GM23338 (cell line): Measurements from ENCODE around the gene CNOT4.

Source experiments
- CREB1 ChIP-seq: fragments of 250-450 bp; sonication (Bioruptor Pico); IDR thresholded peaks from 2 replicates; pipeline ENCODE4 v1.5.0; 2020; ENCODE audit warnings: low read depth, mild to moderate bottlenecking, moderate library complexity
- EZH2 ChIP-seq: fragments of 200-600 bp; sonication (generic); IDR thresholded peaks from one replicate; pipeline ENCODE4 v1.8.0; 2017; ENCODE audit warnings: antibody characterized with exemption, mild to moderate bottlenecking, low read depth; ENCODE audit not compliant: unreplicated experiment
- EZH2phosphoT487 ChIP-seq: fragments of 200-600 bp; sonication (generic); IDR thresholded peaks from one replicate; pipeline ENCODE4 v1.8.1; 2018; ENCODE audit warnings: antibody characterized with exemption; ENCODE audit not compliant: unreplicated experiment
- JUNB ChIP-seq: IDR thresholded peaks from one replicate; pipeline ENCODE4 v1.6.1; 2016; ENCODE audit warnings: antibody characterized with exemption; ENCODE audit not compliant: unreplicated experiment
- NANOG ChIP-seq: IDR thresholded peaks from 2 replicates; pipeline ENCODE4 v1.6.1; 2016; ENCODE audit warnings: antibody characterized with exemption, borderline replicate concordance
- POLR2AphosphoS5 ChIP-seq: IDR thresholded peaks from 2 replicates; pipeline ENCODE4 v1.6.1; 2016; ENCODE audit warnings: antibody characterized with exemption, low read depth
- TF ChIP-seq, protein P1 (sequence below), 2 experiments: fragments of 200-600 bp in 1 of 2; sonication (generic) in 1 of 2; conservative IDR thresholded peaks; 2 replicates each; pipeline versions ENCODE4 v1.5.1 to v1.6.1; 2016 to 2017; ENCODE audit warnings: antibody characterized with exemption in 2 of 2, low read depth in 2 of 2, mild to moderate bottlenecking in 2 of 2, moderate library complexity in 1 of 2
- TF ChIP-seq, protein P2 (sequence below): IDR thresholded peaks from one replicate; pipeline ENCODE4 v1.6.1; 2018; ENCODE audit warnings: antibody characterized with exemption; ENCODE audit not compliant: unreplicated experiment
- TF ChIP-seq, protein P3 (sequence below): IDR thresholded peaks from 2 replicates; pipeline ENCODE4 v1.6.1; 2016; ENCODE audit warnings: antibody characterized with exemption
- TF ChIP-seq, protein P4 (sequence below): fragments of 250-450 bp; sonication (Bioruptor Pico); IDR thresholded peaks from 2 replicates; pipeline ENCODE4 v1.5.0; 2020; ENCODE audit warnings: mild to moderate bottlenecking, moderate library complexity

DNA sequence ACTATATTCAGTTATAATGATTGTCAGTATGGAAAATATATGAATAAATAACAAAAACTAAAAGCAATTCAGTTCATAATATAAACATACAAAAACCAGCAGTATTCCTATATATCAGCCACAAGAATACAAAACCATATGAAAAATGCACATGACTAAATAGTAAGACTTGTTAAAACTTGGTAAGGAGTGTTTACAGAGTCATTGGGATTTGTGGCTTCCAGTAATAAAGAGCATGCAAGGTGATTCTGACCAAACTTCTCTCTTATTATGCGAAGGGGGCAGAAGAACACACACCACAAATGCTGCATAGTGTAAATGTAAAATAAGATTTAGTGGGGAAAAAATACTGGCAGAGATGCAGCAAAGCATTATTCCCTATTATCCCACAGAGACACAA, 8.8 kb upstream of the CNOT4 start:
- TF ChIP-seq, protein P1, sequence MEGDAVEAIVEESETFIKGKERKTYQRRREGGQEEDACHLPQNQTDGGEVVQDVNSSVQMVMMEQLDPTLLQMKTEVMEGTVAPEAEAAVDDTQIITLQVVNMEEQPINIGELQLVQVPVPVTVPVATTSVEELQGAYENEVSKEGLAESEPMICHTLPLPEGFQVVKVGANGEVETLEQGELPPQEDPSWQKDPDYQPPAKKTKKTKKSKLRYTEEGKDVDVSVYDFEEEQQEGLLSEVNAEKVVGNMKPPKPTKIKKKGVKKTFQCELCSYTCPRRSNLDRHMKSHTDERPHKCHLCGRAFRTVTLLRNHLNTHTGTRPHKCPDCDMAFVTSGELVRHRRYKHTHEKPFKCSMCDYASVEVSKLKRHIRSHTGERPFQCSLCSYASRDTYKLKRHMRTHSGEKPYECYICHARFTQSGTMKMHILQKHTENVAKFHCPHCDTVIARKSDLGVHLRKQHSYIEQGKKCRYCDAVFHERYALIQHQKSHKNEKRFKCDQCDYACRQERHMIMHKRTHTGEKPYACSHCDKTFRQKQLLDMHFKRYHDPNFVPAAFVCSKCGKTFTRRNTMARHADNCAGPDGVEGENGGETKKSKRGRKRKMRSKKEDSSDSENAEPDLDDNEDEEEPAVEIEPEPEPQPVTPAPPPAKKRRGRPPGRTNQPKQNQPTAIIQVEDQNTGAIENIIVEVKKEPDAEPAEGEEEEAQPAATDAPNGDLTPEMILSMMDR (conservative IDR thresholded peaks at IDR 0.05; ENCODE audit: low read depth in 2 of 2), result no peak
- TF ChIP-seq POLR2AphosphoS5 (no peak), EZH2 (no peak), EZH2phosphoT487 (no peak), JUNB (no peak), CREB1 (CRISPR knock-in tag) (no peak), NANOG (no peak)
- TF ChIP-seq, protein P2, sequence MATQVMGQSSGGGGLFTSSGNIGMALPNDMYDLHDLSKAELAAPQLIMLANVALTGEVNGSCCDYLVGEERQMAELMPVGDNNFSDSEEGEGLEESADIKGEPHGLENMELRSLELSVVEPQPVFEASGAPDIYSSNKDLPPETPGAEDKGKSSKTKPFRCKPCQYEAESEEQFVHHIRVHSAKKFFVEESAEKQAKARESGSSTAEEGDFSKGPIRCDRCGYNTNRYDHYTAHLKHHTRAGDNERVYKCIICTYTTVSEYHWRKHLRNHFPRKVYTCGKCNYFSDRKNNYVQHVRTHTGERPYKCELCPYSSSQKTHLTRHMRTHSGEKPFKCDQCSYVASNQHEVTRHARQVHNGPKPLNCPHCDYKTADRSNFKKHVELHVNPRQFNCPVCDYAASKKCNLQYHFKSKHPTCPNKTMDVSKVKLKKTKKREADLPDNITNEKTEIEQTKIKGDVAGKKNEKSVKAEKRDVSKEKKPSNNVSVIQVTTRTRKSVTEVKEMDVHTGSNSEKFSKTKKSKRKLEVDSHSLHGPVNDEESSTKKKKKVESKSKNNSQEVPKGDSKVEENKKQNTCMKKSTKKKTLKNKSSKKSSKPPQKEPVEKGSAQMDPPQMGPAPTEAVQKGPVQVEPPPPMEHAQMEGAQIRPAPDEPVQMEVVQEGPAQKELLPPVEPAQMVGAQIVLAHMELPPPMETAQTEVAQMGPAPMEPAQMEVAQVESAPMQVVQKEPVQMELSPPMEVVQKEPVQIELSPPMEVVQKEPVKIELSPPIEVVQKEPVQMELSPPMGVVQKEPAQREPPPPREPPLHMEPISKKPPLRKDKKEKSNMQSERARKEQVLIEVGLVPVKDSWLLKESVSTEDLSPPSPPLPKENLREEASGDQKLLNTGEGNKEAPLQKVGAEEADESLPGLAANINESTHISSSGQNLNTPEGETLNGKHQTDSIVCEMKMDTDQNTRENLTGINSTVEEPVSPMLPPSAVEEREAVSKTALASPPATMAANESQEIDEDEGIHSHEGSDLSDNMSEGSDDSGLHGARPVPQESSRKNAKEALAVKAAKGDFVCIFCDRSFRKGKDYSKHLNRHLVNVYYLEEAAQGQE, result no peak
- TF ChIP-seq, protein P3, sequence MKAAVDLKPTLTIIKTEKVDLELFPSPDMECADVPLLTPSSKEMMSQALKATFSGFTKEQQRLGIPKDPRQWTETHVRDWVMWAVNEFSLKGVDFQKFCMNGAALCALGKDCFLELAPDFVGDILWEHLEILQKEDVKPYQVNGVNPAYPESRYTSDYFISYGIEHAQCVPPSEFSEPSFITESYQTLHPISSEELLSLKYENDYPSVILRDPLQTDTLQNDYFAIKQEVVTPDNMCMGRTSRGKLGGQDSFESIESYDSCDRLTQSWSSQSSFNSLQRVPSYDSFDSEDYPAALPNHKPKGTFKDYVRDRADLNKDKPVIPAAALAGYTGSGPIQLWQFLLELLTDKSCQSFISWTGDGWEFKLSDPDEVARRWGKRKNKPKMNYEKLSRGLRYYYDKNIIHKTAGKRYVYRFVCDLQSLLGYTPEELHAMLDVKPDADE, result no peak
- TF ChIP-seq, protein P4, sequence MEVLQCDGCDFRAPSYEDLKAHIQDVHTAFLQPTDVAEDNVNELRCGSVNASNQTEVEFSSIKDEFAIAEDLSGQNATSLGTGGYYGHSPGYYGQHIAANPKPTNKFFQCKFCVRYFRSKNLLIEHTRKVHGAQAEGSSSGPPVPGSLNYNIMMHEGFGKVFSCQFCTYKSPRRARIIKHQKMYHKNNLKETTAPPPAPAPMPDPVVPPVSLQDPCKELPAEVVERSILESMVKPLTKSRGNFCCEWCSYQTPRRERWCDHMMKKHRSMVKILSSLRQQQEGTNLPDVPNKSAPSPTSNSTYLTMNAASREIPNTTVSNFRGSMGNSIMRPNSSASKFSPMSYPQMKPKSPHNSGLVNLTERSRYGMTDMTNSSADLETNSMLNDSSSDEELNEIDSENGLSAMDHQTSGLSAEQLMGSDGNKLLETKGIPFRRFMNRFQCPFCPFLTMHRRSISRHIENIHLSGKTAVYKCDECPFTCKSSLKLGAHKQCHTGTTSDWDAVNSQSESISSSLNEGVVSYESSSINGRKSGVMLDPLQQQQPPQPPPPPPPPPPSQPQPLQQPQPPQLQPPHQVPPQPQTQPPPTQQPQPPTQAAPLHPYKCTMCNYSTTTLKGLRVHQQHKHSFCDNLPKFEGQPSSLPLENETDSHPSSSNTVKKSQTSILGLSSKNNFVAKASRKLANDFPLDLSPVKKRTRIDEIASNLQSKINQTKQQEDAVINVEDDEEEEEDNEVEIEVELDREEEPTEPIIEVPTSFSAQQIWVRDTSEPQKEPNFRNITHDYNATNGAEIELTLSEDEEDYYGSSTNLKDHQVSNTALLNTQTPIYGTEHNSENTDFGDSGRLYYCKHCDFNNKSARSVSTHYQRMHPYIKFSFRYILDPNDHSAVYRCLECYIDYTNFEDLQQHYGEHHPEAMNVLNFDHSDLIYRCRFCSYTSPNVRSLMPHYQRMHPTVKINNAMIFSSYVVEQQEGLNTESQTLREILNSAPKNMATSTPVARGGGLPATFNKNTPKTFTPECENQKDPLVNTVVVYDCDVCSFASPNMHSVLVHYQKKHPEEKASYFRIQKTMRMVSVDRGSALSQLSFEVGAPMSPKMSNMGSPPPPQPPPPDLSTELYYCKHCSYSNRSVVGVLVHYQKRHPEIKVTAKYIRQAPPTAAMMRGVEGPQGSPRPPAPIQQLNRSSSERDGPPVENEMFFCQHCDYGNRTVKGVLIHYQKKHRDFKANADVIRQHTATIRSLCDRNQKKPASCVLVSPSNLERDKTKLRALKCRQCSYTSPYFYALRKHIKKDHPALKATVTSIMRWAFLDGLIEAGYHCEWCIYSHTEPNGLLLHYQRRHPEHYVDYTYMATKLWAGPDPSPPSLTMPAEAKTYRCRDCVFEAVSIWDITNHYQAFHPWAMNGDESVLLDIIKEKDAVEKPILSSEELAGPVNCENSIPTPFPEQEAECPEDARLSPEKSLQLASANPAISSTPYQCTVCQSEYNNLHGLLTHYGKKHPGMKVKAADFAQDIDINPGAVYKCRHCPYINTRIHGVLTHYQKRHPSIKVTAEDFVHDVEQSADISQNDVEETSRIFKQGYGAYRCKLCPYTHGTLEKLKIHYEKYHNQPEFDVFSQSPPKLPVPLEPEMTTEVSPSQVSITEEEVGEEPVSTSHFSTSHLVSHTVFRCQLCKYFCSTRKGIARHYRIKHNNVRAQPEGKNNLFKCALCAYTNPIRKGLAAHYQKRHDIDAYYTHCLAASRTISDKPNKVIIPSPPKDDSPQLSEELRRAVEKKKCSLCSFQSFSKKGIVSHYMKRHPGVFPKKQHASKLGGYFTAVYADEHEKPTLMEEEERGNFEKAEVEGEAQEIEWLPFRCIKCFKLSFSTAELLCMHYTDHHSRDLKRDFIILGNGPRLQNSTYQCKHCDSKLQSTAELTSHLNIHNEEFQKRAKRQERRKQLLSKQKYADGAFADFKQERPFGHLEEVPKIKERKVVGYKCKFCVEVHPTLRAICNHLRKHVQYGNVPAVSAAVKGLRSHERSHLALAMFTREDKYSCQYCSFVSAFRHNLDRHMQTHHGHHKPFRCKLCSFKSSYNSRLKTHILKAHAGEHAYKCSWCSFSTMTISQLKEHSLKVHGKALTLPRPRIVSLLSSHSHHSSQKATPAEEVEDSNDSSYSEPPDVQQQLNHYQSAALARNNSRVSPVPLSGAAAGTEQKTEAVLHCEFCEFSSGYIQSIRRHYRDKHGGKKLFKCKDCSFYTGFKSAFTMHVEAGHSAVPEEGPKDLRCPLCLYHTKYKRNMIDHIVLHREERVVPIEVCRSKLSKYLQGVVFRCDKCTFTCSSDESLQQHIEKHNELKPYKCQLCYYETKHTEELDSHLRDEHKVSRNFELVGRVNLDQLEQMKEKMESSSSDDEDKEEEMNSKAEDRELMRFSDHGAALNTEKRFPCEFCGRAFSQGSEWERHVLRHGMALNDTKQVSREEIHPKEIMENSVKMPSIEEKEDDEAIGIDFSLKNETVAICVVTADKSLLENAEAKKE (CRISPR knock-in tag), result no peak
